ENCODE measurements around the gene SIX1.

The SIX1 gene

GRCh38 chr14:60680511-60680910, 31.2 kb upstream of the SIX1 start:
- Histone ChIP-seq H3K27ac (no peak overlapping the region), H3K4me3 (no peak overlapping the region)
- TF ChIP-seq, protein P1, sequence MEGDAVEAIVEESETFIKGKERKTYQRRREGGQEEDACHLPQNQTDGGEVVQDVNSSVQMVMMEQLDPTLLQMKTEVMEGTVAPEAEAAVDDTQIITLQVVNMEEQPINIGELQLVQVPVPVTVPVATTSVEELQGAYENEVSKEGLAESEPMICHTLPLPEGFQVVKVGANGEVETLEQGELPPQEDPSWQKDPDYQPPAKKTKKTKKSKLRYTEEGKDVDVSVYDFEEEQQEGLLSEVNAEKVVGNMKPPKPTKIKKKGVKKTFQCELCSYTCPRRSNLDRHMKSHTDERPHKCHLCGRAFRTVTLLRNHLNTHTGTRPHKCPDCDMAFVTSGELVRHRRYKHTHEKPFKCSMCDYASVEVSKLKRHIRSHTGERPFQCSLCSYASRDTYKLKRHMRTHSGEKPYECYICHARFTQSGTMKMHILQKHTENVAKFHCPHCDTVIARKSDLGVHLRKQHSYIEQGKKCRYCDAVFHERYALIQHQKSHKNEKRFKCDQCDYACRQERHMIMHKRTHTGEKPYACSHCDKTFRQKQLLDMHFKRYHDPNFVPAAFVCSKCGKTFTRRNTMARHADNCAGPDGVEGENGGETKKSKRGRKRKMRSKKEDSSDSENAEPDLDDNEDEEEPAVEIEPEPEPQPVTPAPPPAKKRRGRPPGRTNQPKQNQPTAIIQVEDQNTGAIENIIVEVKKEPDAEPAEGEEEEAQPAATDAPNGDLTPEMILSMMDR (IDR thresholded peaks at IDR 0.05): no peak
- DNase-seq (ENCODE audit: low spot score): no peak

DNA sequence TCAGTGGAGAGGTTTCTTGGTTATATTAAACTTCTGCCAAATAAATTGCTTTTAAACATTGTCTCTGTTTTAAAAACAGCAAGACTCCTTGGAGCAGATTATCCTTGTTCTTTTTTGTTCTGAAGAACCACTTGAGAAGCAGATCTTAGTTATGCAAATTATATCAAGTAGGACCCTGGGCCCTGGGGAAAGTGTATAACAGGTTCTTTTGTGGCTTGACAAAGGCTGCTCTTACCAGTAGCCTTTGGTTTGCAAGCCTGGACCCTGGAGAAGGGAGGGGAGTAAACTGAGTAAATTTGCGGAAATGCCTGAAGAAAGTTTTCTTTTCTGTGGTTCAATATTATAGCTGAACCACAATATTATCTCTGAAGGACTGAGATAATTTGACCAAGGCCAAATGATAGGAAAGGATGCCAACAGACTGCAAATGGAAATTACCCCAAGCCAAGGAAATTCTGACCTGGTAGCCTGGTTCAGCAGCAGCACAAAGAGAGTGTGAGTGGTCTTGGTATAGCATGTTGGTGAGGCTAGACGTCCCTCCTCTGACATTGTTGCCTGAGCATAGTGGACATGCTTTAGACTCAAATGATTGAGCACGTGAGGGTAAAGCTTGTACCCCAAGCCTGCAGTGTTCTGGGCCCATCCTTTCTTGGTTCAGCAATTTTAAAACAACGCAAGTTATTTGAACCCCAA, 30.4 kb upstream of the SIX1 start:
- TF ChIP-seq, protein P1 (IDR thresholded peaks at IDR 0.05): no peak
- Histone ChIP-seq H3K27ac (no peak overlapping the region), H3K4me3 (no peak overlapping the region)
- DNase-seq (ENCODE audit: low spot score): no peak

DNA sequence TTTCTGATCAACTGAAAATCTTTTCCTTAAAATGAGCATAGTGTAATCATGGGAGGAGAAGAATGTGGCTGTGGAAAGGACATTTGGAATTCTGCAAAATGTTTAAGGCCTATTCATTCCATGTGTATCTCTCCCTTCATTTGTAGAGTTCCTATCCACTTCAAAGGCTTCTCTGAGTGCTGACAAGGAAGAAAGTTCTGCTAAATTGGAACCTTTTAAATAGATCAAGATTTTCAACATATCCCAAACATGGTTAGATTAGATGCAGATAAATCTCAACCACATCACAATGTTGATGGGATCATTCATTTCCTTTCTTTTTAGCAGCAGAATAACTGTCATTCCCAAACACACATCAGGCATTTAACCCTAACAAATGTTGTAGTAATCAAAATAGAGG, 28.4 kb upstream of the SIX1 start:
- Histone ChIP-seq H3K27ac (no peak overlapping the region), H3K4me3 (no peak overlapping the region)
- no peak for DNase-seq (ENCODE audit: low spot score)
- TF ChIP-seq, protein P1 (IDR thresholded peaks at IDR 0.05): no peak

DNA sequence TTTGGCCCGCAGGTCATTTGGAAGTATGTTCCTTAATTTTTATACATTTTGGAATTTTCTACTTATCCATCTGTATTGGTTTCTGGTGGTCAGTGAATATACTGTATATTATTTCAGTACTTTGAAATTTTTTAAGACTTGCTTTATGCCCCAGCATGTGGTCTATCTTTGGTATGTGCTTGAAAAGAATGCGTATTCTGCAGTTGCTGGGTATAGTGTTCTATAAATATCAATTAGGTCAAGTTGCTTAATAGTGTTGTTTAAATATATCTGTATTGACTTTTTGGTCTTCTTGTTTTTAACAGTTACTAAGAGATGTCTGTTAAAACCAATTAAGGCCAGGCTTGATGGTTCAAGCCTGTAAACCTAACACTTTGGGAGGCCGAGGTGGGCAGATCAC, 21.7 kb upstream of the SIX1 start:
- Histone ChIP-seq H3K27ac (no peak overlapping the region), H3K4me3 (no peak overlapping the region)
- TF ChIP-seq, protein P1 (IDR thresholded peaks at IDR 0.05): no peak

DNA sequence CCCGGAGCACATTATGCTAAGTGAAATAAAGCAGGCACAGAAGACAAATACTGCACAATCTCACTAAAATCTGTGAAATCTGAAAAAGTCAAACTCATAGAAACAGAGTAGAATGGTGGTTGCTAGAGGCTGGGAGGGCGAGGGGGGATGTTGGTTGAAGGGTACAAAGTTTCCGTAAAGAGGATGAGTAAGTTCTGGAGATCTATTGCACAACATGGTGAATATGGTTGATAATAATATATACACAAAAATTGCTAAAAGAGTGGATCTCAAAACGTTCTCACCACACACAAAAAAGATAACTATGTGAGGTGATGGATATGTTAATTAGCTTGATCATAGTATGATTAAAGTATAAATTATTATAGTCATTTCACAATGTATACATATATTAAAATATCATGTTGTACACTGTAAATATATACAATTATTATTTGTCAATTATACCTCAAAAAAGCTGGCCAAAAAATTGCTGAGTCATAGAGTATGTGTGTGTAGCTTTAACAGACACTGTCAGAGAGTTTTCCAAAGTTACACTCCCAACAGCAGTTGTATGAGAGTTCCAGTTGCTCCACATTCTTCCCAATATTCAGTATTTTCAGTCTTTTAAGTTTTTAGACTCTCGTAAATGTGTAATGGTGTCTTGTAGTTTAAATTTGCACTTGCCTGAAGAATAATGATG, 19.3 kb upstream of the SIX1 start:
- H3K27ac ChIP-seq: no peak overlapping the region
- no peak for DNase-seq (ENCODE audit: low spot score)
- H3K4me3 ChIP-seq: no peak overlapping the region
- TF ChIP-seq, protein P1 (IDR thresholded peaks at IDR 0.05): no peak

More for the DNA sequence above, 21.7 kb upstream of the SIX1 start:
- DNase-seq (ENCODE audit: low spot score): no peak

DNA sequence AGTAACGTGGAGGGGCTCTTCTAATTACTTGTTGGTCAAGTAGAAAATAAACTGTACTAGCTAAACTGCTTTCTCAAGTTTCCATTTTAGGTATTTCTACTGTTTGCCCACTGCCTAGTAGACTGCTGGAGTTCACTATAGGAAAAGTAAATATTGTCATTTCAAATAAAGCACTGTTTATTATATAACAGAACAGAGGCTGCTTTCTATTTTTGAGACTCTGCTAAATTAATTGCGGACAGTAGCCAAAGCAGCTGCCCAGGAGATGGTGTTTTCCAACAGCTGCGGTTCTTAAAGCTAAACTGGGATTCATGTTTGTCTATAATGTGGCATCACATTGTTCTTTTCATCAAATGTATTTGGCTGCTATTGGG, 15.9 kb upstream of the SIX1 start:
- H3K27ac ChIP-seq: no peak overlapping the region
- H3K4me3 ChIP-seq: no peak overlapping the region

More for the DNA sequence above, 15.9 kb upstream of the SIX1 start:
- TF ChIP-seq, protein P1 (IDR thresholded peaks at IDR 0.05): no peak
- no peak for DNase-seq (ENCODE audit: low spot score)

Data from coronary artery (tissue), 2 donors.